Stimulated activated naive CD8-positive, alpha-beta T cell treated with anti-CD3 and anti-CD28 coated beads, Interleukin-15, amount 100 ng/mL, for 72 hours (primary cell): ENCODE measurements around the gene EDEM1.
"Not testable (repeated sequence)": the region's sequence is repeated elsewhere in the genome, so short reads cannot be mapped to it uniquely, and the experiment has no call there.

Experiments used
- ATAC-seq: fragments of 150-1000 bp; cut with Tn5 transposase; 2 replicates; pipeline ENCODE4 v1.10.0; 2021; ENCODE audit warnings: mild to moderate bottlenecking, moderate library complexity
- DNase-seq, 2 donors: peaks; one replicate each; pipeline ENCODE4 v3.0.0; 2021 to 2022
- H3K27ac Mint-ChIP-seq, 2 donors: one replicate each; pipeline ENCODE4 v1.8.0; 2022; ENCODE audit warnings: mild to moderate bottlenecking in 2 of 2, mixed read lengths in 2 of 2, moderate library complexity in 2 of 2
- H3K27me3 Mint-ChIP-seq: one replicate; pipeline ENCODE4 v1.8.0; 2022; ENCODE audit warnings: mixed read lengths
- H3K4me1 Mint-ChIP-seq: one replicate; pipeline ENCODE4 v1.8.0; 2022; ENCODE audit warnings: mild to moderate bottlenecking, mixed read lengths
- H3K4me3 Mint-ChIP-seq, 2 donors: one replicate each; pipeline ENCODE4 v1.8.0; 2022; ENCODE audit warnings: mild to moderate bottlenecking in 2 of 2, mixed read lengths in 2 of 2, moderate library complexity in 1 of 2
- H3K9me3 Mint-ChIP-seq, 2 donors: one replicate each; pipeline ENCODE4 v1.8.0; 2022; ENCODE audit warnings: mixed read lengths in 2 of 2

Gene EDEM1

DNA sequence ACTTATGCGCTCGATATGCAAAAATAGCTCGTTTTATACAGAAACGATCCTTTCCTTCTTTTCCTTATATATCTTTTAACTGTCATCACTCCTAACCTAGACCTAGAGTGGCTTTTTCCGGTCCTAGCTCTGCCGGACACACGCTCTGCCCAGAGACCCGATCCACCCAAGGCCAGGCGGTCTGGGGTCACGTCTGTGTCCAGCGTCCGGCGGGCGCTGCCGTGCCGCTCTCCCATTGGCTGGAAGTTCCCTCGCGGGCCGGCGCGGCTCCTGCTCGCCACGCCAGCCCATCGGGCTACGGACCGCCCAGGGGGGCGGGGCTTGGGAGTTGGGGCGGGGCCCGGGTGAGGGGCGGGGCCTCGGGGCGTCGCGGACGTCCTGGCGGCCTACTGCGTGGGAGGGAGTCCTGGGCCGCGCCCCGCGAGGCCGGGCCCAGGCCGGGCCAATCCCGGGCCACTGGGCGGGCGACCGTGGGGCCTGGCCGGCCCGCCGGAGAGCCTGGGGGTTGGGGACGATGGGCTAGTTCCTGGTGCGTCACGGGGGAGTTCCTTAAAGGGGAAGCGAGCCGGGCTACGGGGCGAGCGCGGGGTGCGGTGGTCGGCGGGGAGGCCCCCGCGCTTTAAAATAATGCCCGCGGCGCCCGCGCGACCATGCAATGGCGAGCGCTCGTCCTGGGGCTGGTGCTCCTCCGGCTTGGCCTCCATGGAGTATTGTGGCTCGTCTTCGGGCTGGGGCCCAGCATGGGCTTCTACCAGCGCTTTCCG lies at the start of gene EDEM1:
Gene EDEM1 (plus strand): TSS at position 552 of the 764 bp plus-strand sequence. CDS start 99 bp downstream, at position 651.
- DNase-seq: peak; percentile 96 to 97
- ATAC-seq: peak; percentile 91
- Mint-ChIP-seq H3K9me3 (no peaks in the 10 kb centered on the region), H3K4me3 (peak within 1 kb of the TSS; percentile 92 to 100), H3K4me1 (peaks cover 26% of the 10 kb centered on the region), H3K27ac (peak within 1 kb of the TSS; percentile 100), H3K27me3 (no peaks in the 10 kb centered on the region)

DNA sequence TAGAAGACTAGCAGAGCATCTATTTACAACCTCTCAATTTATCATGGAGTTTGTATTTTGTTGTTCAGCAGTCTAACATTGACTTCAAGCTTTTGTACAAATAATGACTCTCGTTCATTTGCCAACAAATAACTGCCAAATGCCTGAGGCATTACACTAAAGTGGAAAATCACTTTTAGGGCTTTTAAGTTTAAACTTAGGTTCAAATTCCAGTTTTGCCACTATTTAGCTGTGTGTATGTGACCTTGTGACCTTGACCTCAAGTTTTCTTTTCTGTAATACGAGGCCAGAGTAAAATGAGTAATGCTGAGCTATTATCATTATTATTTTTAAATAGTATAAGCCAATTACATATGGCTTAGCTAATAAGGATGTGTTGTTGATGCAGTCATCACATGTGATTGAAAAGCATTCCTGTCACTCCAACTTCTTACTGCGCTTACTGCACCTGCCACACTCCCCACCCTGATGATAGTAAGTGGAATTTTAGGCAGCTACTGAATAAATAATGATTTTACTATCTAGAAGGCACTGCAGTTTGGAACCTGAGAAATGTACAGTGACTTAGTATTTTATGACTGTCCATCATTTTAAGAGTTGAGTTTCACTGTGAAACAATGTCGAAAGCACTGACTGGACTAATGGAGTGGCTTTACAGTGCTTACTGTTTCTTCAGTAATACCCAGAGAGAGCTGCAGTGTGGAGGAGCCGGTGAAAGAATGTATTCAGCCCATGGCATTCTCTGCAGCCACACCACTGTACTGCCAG lies 49.1 kb upstream of the EDEM1 start:
- Mint-ChIP-seq H3K9me3 (peaks cover 0 to 6% of the 10 kb centered on the region in 2 donors), H3K4me3 (peak overlapping the region in 1 of 2 donors; percentile 44), H3K4me1 (peaks cover 67% of the 10 kb centered on the region), H3K27me3 (no peaks in the 10 kb centered on the region), H3K27ac (peak overlapping the region; percentile 90 to 95)
- ATAC-seq (no peak), DNase-seq (no peak)

- H3K9me3 Mint-ChIP-seq: peaks cover 0 to 15% of the 10 kb centered on the region in 2 donors
- peak; percentile 48 for ATAC-seq
- no peaks in the 10 kb centered on the region for H3K27me3 Mint-ChIP-seq
- DNase-seq: no peak
- H3K4me3 Mint-ChIP-seq: peak overlapping the region; percentile 63 to 64
- H3K4me1 Mint-ChIP-seq: peaks cover 71% of the 10 kb centered on the region
- peak overlapping the region; percentile 34 to 90 for H3K27ac Mint-ChIP-seq
These were observed 47.3 kb upstream of the EDEM1 start for GRCh38 chr3:5140230-5140621.

DNA sequence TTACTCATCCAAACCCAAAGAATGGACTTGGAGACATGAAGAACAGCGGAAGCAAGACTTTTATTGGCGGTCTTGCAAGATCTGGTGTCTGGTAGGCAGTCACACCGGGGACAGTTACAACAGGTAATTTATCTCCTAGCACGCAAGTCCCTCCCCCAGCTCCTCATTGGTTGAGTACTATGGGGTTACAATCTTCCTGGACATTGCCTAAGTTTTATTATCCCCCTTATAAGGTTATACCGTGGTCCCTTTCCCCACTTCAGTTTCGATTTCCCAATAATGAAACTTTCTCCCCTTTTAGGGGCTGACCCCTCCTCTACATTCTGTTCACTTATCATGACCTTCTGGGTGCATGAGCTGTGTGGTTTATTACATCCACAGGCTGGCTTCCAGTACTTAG lies 46.7 kb upstream of the EDEM1 start:
- ATAC-seq: no peak
- peaks cover 2 to 15% of the 10 kb centered on the region in 2 donors for H3K9me3 Mint-ChIP-seq
- no peak overlapping the region for H3K27ac Mint-ChIP-seq
- H3K4me1 Mint-ChIP-seq: peaks cover 71% of the 10 kb centered on the region
- peak overlapping the region in 1 of 2 donors; percentile 29 for H3K4me3 Mint-ChIP-seq
- DNase-seq: no peak
- H3K27me3 Mint-ChIP-seq: no peaks in the 10 kb centered on the region

GRCh38 chr3:5141760-5142159 lies 45.7 kb upstream of the EDEM1 start:
- ATAC-seq (no peak), DNase-seq (no peak)
- Mint-ChIP-seq H3K27ac (peak overlapping the region in 1 of 2 donors; percentile 25), H3K9me3 (peaks cover 9 to 19% of the 10 kb centered on the region in 2 donors), H3K27me3 (no peaks in the 10 kb centered on the region), H3K4me1 (peaks cover 63% of the 10 kb centered on the region), H3K4me3 (no peak overlapping the region)

DNA sequence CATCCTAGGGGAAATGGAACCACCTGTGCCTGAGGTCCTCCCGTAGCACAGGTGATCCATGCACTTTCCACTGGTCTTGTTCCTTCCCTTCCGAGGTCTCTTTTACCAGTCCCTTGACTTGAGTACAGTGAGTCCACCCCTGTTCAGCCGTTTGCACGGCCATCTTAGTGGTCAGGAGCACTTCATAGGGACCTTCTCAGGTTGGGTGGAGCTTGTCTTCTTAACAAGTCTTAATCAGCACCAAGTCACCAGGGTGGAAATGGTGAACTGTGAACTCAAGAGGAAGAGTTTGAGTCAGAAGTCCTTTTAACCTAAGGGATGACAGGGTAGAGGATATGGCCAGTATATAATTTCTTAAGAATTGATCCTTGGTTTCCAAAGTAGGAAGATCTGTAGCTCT lies 44.0 kb upstream of the EDEM1 start:
- ATAC-seq: no peak
- Mint-ChIP-seq H3K4me3 (no peak overlapping the region), H3K4me1 (peaks cover 52% of the 10 kb centered on the region), H3K27me3 (no peaks in the 10 kb centered on the region), H3K9me3 (peaks cover 18 to 31% of the 10 kb centered on the region in 2 donors), H3K27ac (no peak overlapping the region)
- no peak for DNase-seq

DNA sequence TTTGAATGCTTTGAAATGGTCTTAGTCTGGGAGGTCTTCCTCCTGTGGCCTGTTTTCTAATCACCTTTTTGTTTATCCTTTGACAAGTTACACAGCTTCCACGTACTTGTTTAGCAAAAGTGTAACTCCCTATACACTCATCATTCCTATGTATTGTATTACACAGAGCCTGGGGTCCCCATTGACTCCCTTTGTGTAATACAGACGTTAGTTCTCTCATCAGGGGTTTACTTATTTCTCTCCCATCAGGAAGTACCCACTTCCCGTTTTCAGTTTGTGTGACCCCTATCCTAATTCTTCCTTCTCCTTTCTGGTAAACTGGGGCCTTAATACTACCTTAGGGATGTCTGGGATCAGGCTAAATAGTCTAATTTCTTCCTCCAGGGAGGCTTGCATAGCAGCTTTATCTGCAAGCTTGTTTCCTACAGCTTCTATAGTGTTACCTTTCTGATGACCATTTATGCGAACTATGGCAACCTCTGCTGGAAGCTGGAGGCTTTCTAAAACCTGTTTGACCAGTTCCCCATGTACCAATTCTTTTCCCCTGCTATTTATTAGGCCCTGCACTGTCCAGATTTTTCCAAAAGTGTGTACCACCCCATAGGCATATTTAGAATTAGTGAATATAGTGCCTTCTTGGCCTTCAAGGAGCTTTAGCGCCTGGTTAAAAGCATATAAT lies 43.1 kb upstream of the EDEM1 start:
- Mint-ChIP-seq H3K9me3 (peaks cover 18 to 31% of the 10 kb centered on the region in 2 donors), H3K27ac (peak overlapping the region in 1 of 2 donors; percentile 64), H3K27me3 (no peaks in the 10 kb centered on the region), H3K4me1 (peaks cover 52% of the 10 kb centered on the region), H3K4me3 (no peak overlapping the region)
- DNase-seq (no peak), ATAC-seq (no peak)

DNA sequence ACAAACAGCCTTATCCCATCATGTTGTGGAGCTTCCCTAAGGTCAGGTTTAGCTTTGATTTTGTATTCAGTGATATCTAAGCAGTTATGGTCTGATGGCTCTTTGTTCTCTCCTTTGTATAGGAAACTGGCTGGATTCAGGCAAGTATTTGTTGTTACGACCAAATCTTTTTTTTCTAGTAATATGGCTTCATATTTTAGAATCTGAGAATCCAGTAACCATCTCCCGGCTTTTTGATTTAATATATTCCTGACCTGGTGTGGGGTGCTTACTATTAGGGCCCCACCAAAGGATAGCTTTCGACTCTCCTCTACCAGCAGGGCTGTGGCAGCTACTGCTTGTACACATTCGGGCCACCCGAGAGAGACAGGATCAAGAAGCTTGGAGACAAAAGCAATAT lies 42.4 kb upstream of the EDEM1 start:
- H3K9me3 Mint-ChIP-seq: peaks cover 18 to 31% of the 10 kb centered on the region in 2 donors
- ATAC-seq (no peak), DNase-seq (no peak)
- no peak overlapping the region for H3K27ac Mint-ChIP-seq
- H3K27me3 Mint-ChIP-seq: no peaks in the 10 kb centered on the region
- peaks cover 52% of the 10 kb centered on the region for H3K4me1 Mint-ChIP-seq
- H3K4me3 Mint-ChIP-seq: no peak overlapping the region

GRCh38 chr3:5147152-5147551 lies 40.4 kb upstream of the EDEM1 start:
- DNase-seq, H3K27me3 Mint-ChIP-seq, ATAC-seq, H3K4me3 Mint-ChIP-seq, H3K27ac Mint-ChIP-seq: not testable (repeated sequence)
- H3K9me3 Mint-ChIP-seq: peaks cover 18 to 26% of the 10 kb centered on the region in 2 donors
- H3K4me1 Mint-ChIP-seq: peaks cover 32% of the 10 kb centered on the region

- no peaks in the 10 kb centered on the region for H3K27me3 Mint-ChIP-seq
- DNase-seq (no peak), ATAC-seq (no peak)
- peaks cover 40% of the 10 kb centered on the region for H3K4me1 Mint-ChIP-seq
- peaks cover 23 to 27% of the 10 kb centered on the region in 2 donors for H3K9me3 Mint-ChIP-seq
- no peak overlapping the region for H3K27ac Mint-ChIP-seq
- no peak overlapping the region for H3K4me3 Mint-ChIP-seq
These were observed 38.1 kb upstream of the EDEM1 start for GRCh38 chr3:5149306-5149880.

DNA sequence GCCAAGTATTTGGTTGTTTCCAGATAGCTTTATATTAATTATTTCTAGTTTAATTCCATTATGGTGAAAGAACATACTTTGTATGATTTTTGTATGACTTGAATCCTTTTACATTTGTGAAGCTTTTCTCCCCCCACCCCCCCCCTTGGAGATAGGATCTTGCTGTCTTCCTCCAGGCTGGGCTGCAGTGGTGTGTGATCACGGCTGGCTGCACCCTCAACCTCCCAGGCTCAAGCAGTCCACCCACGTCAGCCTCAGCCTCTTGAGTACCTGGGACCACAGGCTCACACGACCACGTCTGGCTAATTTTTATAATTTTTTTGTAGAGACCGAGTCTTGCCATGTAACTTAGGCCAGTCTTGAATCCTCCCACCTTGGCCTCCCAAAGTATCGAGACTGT lies 35.9 kb upstream of the EDEM1 start:
- DNase-seq (no peak), ATAC-seq (no peak)
- Mint-ChIP-seq H3K27ac (no peak overlapping the region), H3K27me3 (no peaks in the 10 kb centered on the region), H3K4me3 (no peak overlapping the region), H3K9me3 (peaks cover 16 to 18% of the 10 kb centered on the region in 2 donors), H3K4me1 (peaks cover 57% of the 10 kb centered on the region)

- peaks cover 5% of the 10 kb centered on the region in 2 donors for H3K9me3 Mint-ChIP-seq
- H3K27ac Mint-ChIP-seq: no peak overlapping the region
- no peak for DNase-seq
- no peaks in the 10 kb centered on the region for H3K27me3 Mint-ChIP-seq
- H3K4me1 Mint-ChIP-seq: peaks cover 71% of the 10 kb centered on the region
- ATAC-seq: no peak
- H3K4me3 Mint-ChIP-seq: no peak overlapping the region
These were observed 34.4 kb upstream of the EDEM1 start for GRCh38 chr3:5153074-5153473.

GRCh38 chr3:5155241-5155640 lies 32.3 kb upstream of the EDEM1 start:
- Mint-ChIP-seq H3K4me3 (no peak overlapping the region), H3K4me1 (peaks cover 57% of the 10 kb centered on the region), H3K27ac (no peak overlapping the region), H3K27me3 (no peaks in the 10 kb centered on the region), H3K9me3 (peaks cover 5% of the 10 kb centered on the region in 2 donors)
- ATAC-seq (no peak), DNase-seq (no peak)

DNA sequence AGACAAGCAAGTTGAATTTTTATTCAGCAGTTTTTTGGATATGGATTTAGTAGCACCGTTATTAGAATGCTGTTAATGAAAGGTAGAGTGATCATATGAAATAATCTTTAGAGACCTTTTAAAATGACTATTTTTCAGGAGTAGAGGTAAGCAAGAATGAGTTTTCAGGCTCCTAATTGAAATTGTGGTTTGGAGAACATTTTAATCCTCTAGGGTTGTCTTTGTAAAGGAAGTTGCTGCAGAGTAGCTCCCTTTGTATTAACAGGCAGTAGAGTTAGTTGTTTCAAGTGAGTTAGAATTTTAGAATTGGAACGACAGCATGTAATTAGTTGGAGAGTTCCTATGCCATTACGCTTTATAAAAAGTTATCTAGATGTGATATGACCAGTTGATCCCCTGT lies 27.2 kb upstream of the EDEM1 start:
- no peaks in the 10 kb centered on the region for H3K9me3 Mint-ChIP-seq
- no peak for ATAC-seq
- H3K27me3 Mint-ChIP-seq: no peaks in the 10 kb centered on the region
- no peak overlapping the region for H3K27ac Mint-ChIP-seq
- DNase-seq: no peak
- peaks cover 79% of the 10 kb centered on the region for H3K4me1 Mint-ChIP-seq
- no peak overlapping the region for H3K4me3 Mint-ChIP-seq
